Tibial nerve (tissue), 4 donors: Measurements from ENCODE around the gene AK8. TPM values are rescaled to one million over a fixed set of nuclear protein-coding genes. Genes with fewer than 3 reads are reported as not detected.

Source experiments
- DNase-seq, 2 donors: peaks; one replicate each; pipeline ENCODE4 v3.0.0-alpha.2; 2019; ENCODE audit warnings: low spot score in 2 of 2
- H3K27ac ChIP-seq, 4 donors: fragments of 200-600 bp; sonication (generic) in 3 of 4; one replicate each; pipeline ENCODE4 v1.5.1; 2017 to 2019; ENCODE audit warnings: mild to moderate bottlenecking in 1 of 4
- H3K27me3 ChIP-seq, 2 donors: fragments of 200-600 bp; sonication (generic) in 1 of 2; one replicate each; pipeline versions ENCODE4 v1.5.1 to v1.6.0; 2017 to 2019
- H3K36me3 ChIP-seq, 3 donors: fragments of 200-600 bp; sonication (generic); one replicate each; pipeline ENCODE4 v1.5.1; 2018 to 2019
- H3K4me1 ChIP-seq, 4 donors: fragments of 200-600 bp; sonication (generic) in 3 of 4; one replicate each; pipeline ENCODE4 v1.5.1; 2017 to 2019
- H3K4me3 ChIP-seq, 4 donors: fragments of 200-600 bp; sonication (generic) in 3 of 4; one replicate each; pipeline ENCODE4 v1.5.1; 2017 to 2019; ENCODE audit warnings: mild to moderate bottlenecking in 1 of 4, moderate library complexity in 1 of 4
- H3K9me3 ChIP-seq, 4 donors: fragments of 200-600 bp; sonication (generic) in 3 of 4; one replicate each; pipeline ENCODE4 v1.5.1; 2017 to 2019
- EP300 ChIP-seq, 2 donors: sonication (generic); formaldehyde crosslinking; IDR thresholded peaks; one replicate each; pipeline ENCODE4 v1.6.1; 2017; ENCODE audit warnings: antibody characterized with exemption in 2 of 2, mild to moderate bottlenecking in 1 of 2
- POLR2A ChIP-seq, 2 donors: fragments of 450-650 bp; IDR thresholded peaks; one replicate each; pipeline ENCODE4 v1.6.1; 2017; ENCODE audit warnings: antibody characterized with exemption in 2 of 2, mild to moderate bottlenecking in 2 of 2, moderate library complexity in 2 of 2
- WGBS, 2 donors: methylation state at CpG; one replicate each; pipeline ENCODE4 v1.1.5; 2018; 5-methylcytosine and 5-hydroxymethylcytosine counted together
- total RNA-seq, 4 donors: library from RNA; depleted of rRNA; stranded (reverse); fragments of >200 nt; gene quantifications; one replicate each; pipeline ENCODE4 v1.1.0, GENCODE V29; 2016
- TF ChIP-seq, protein P1 (sequence below), 5 experiments: fragments of 200-600 bp in 3 of 5; fragments of 450-650 bp in 2 of 5; sonication (generic) in 3 of 5; IDR thresholded peaks; one replicate each; pipeline ENCODE4 v1.5.1; 2016 to 2019; ENCODE audit warnings: antibody characterized with exemption in 5 of 5, mild to moderate bottlenecking in 3 of 5, moderate library complexity in 2 of 5

The AK8 gene
- total RNA-seq, 4 donors from 2014 or later = 0.30 to 4.3 (median 1.7) TPM

DNA sequence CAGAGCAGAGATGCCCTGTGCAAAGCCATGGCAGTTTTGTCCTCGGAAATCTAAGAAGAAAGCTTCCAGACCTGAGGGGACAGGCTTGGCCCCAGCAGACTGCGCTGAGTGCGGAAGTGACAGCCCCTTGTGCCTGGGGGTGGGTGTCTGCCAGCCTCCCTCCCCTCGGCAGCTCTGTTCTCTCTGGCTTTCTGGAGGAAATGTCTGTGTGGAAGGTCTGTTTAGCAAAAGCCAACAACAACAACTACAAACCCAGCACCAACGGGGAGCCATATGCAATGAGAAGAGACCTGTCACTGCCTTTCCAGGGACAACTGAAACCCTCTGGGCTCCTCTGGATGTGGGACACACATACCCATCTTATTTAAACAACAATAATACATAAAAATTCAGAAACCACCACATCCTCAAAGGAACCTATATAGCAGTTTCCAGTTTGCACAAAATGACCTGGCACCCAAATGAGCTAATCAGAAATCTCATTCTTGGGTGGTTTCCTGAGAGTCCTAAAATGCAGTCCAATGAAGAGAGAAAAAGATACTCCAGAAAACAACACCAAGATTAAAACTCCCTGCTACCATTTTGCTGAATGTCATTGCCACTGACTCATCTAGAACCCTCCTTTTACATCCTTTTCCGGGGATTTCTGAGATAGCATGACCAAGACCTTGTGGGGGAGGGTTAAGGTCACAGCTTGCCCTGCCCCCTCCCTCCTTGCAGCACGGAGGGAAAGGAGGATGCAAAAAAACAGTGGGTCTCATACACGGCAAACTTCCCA, 97.7 kb downstream of the AK8 start:
- H3K4me1 ChIP-seq = peaks cover 0 to 15% (median 0%) of the 10 kb centered on the region in 4 donors
- TF ChIP-seq POLR2A (IDR thresholded peaks at IDR 0.05) (no peak), EP300 (IDR thresholded peaks at IDR 0.05) (no peak)
- TF ChIP-seq, protein P1, sequence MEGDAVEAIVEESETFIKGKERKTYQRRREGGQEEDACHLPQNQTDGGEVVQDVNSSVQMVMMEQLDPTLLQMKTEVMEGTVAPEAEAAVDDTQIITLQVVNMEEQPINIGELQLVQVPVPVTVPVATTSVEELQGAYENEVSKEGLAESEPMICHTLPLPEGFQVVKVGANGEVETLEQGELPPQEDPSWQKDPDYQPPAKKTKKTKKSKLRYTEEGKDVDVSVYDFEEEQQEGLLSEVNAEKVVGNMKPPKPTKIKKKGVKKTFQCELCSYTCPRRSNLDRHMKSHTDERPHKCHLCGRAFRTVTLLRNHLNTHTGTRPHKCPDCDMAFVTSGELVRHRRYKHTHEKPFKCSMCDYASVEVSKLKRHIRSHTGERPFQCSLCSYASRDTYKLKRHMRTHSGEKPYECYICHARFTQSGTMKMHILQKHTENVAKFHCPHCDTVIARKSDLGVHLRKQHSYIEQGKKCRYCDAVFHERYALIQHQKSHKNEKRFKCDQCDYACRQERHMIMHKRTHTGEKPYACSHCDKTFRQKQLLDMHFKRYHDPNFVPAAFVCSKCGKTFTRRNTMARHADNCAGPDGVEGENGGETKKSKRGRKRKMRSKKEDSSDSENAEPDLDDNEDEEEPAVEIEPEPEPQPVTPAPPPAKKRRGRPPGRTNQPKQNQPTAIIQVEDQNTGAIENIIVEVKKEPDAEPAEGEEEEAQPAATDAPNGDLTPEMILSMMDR (IDR thresholded peaks at IDR 0.05) = no peak
- no peak overlapping the region for H3K27ac ChIP-seq
- no peak overlapping the region for H3K4me3 ChIP-seq
- no peaks in the 10 kb centered on the region for H3K27me3 ChIP-seq
- no peaks in the 10 kb centered on the region for H3K36me3 ChIP-seq
- 45 to 54% methylated on average over 8 of the region's 8 CpGs for WGBS, 2 donors
- no peak for DNase-seq
- no peaks in the 10 kb centered on the region for H3K9me3 ChIP-seq

DNA sequence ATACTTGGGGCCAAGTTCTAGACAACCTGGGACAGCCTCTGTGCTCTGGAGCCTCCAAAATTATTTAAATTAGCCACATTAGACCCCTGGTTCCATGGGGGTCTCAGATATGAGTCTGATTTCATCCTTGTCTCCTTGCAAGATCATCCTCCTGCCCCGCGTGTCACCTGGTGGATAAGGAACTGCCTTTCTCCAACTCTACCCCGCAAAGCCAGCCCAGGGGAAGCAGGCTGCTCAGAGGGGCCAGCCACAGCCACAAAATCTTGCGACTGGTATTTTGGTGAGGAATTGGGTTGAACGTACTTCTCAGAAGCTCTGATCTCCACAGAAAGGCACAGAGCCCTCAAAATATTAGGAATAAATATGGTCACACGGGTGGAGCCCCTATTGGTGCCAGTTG, 101.2 kb downstream of the AK8 start:
- DNase-seq = no peak

DNA sequence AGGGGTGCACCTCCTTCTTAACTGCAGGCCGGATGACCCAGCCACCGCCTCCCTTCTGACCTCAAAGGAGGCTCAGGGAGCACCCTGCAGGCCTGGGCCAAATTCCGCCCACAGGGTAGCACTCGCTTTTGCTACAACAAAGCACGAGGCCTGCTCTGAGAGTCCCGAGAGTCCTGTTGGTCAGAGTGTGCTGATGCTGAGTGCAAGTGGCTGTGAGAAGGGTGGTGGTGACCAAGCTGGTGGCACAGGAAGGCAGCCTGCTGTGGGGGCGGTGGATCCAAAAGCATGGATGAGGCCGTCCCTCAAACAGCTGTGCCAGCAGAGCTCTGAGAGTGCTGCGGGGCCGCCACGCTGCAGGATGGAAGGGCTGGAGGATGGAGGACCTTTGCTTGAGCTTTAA, 101.8 kb downstream of the AK8 start:
- TF ChIP-seq EP300 (IDR thresholded peaks at IDR 0.05) (no peak), POLR2A (IDR thresholded peaks at IDR 0.05) (no peak)
- TF ChIP-seq, protein P1 (IDR thresholded peaks at IDR 0.05) = no peak
- DNase-seq = no peak
- Histone ChIP-seq H3K4me3 (no peak overlapping the region), H3K4me1 (peaks cover 0 to 27% (median 0%) of the 10 kb centered on the region in 4 donors), H3K36me3 (peaks cover 0 to 11% (median 0%) of the 10 kb centered on the region in 3 donors), H3K9me3 (peaks cover 0 to 7% (median 0%) of the 10 kb centered on the region in 4 donors), H3K27me3 (no peaks in the 10 kb centered on the region), H3K27ac (no peak overlapping the region)
- 55% methylated on average over 9 to 11 of the region's 11 CpGs for WGBS, 2 donors

More for the DNA sequence above, 101.2 kb downstream of the AK8 start:
- peaks cover 0 to 27% (median 0%) of the 10 kb centered on the region in 4 donors for H3K4me1 ChIP-seq
- peaks cover 0 to 5% (median 0%) of the 10 kb centered on the region in 3 donors for H3K36me3 ChIP-seq
- 95 to 96% methylated on average over 6 of the region's 6 CpGs for WGBS, 2 donors
- no peak overlapping the region for H3K27ac ChIP-seq
- TF ChIP-seq POLR2A (IDR thresholded peaks at IDR 0.05) (no peak), EP300 (IDR thresholded peaks at IDR 0.05) (no peak)
- TF ChIP-seq, protein P1 (IDR thresholded peaks at IDR 0.05) = no peak
- H3K4me3 ChIP-seq = no peak overlapping the region
- peaks cover 0 to 6% (median 0%) of the 10 kb centered on the region in 4 donors for H3K9me3 ChIP-seq
- no peaks in the 10 kb centered on the region for H3K27me3 ChIP-seq

DNA sequence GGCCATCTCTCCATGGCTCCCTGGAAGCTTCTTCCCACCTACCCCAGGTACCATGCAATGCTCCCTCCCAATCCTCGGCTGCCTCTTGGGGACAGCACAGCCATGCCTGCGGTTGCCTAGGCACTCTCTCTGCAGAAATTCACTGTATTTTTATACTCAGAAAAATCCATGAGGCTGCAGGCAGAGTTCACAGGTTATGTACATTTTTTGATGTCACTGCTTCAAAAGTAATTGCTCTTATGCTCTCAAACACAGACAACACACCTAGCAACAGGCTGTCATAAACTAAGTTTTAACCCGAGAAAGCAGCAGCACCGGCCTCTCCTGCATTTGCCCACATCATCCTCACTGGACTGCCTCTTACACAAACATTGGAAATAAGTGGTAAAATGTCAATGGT, 102.4 kb downstream of the AK8 start:
- Histone ChIP-seq H3K9me3 (peaks cover 0 to 7% (median 0%) of the 10 kb centered on the region in 4 donors), H3K36me3 (peaks cover 0 to 11% (median 0%) of the 10 kb centered on the region in 3 donors), H3K4me3 (no peak overlapping the region), H3K27ac (no peak overlapping the region), H3K27me3 (no peaks in the 10 kb centered on the region), H3K4me1 (peaks cover 0 to 31% (median 1%) of the 10 kb centered on the region in 4 donors)
- 57 to 74% methylated on average over 4 of the region's 4 CpGs for WGBS, 2 donors
- no peak for DNase-seq
- no peak for TF ChIP-seq POLR2A (IDR thresholded peaks at IDR 0.05)
- TF ChIP-seq EP300 (IDR thresholded peaks at IDR 0.05) = no peak
- TF ChIP-seq, protein P1 (IDR thresholded peaks at IDR 0.05) = no peak

DNA sequence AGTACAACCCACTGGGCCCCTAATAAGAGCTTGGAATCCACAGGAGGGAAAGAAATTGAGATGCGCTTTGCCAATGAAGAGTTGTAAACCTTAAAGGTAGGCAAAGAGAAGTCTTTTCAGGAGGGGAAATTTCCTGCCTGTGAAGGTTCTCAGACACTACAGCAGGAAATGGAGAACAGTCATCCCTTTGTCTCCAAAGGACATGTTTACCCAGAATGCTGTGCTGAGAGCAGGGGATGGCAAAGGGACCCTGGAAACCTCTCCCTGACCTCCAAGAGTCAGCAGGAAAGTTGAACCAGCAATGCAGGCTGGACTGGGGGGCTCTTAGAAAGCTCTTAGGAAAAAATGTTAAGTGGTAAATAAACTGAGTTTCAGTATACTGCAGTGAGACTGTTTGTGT, 103.2 kb downstream of the AK8 start:
- Histone ChIP-seq H3K27ac (peak overlapping the region in 1 of 4 donors; percentile 15), H3K4me1 (peaks cover 0 to 36% (median 4%) of the 10 kb centered on the region in 4 donors), H3K4me3 (no peak overlapping the region), H3K36me3 (peaks cover 0 to 11% (median 0%) of the 10 kb centered on the region in 3 donors), H3K9me3 (peaks cover 0 to 7% (median 0%) of the 10 kb centered on the region in 4 donors), H3K27me3 (no peaks in the 10 kb centered on the region)
- WGBS, 2 donors = 55 to 68% methylated on average over 1 of the region's 1 CpG
- no peak for TF ChIP-seq EP300 (IDR thresholded peaks at IDR 0.05)
- TF ChIP-seq, protein P1 (IDR thresholded peaks at IDR 0.05) = no peak
- no peak for TF ChIP-seq POLR2A (IDR thresholded peaks at IDR 0.05)
- no peak for DNase-seq
